Measurements from ENCODE around the gene APOC3.

Gene APOC3

DNA sequence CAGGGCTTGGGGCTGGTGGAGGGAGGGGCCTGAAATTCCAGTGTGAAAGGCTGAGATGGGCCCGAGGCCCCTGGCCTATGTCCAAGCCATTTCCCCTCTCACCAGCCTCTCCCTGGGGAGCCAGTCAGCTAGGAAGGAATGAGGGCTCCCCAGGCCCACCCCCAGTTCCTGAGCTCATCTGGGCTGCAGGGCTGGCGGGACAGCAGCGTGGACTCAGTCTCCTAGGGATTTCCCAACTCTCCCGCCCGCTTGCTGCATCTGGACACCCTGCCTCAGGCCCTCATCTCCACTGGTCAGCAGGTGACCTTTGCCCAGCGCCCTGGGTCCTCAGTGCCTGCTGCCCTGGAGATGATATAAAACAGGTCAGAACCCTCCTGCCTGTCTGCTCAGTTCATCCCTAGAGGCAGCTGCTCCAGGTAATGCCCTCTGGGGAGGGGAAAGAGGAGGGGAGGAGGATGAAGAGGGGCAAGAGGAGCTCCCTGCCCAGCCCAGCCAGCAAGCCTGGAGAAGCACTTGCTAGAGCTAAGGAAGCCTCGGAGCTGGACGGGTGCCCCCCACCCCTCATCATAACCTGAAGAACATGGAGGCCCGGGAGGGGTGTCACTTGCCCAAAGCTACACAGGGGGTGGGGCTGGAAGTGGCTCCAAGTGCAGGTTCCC, at the start of gene APOC3:
Gene APOC3 (plus strand): TSS at position 383 of the 659 bp plus-strand sequence. CDS start 676 bp downstream, outside the sequence.
- Histone ChIP-seq H3K4me3 (ENCODE audit: insufficient read length, low read depth) (no peak within 1 kb of the TSS), H3K27me3 (ENCODE audit: insufficient read depth, insufficient read length) (peaks cover 11% of the 10 kb centered on the region), H3K4me1 (ENCODE audit: insufficient read depth, insufficient read length) (peaks cover 15% of the 10 kb centered on the region), H3K36me3 (ENCODE audit: insufficient read depth, insufficient read length, low read length) (no peaks in the 10 kb centered on the region), H3K9me3 (ENCODE audit: insufficient read depth, low read length) (no peaks in the 10 kb centered on the region), H3K9ac (ENCODE audit: insufficient read length, low read depth) (no peak within 1 kb of the TSS)
- TF ChIP-seq ZNF274 (IDR thresholded peaks at IDR 0.05; ENCODE audit: low read depth, low read length) (no peak), SUZ12 (IDR thresholded peaks at IDR 0.05; ENCODE audit: extremely low read depth, insufficient read depth, insufficient read length) (no peak), YY1 (IDR thresholded peaks at IDR 0.05; ENCODE audit: insufficient read depth, insufficient read length) (no peak)
- no peak for DNase-seq (ENCODE audit: low read depth, low spot score)

DNA sequence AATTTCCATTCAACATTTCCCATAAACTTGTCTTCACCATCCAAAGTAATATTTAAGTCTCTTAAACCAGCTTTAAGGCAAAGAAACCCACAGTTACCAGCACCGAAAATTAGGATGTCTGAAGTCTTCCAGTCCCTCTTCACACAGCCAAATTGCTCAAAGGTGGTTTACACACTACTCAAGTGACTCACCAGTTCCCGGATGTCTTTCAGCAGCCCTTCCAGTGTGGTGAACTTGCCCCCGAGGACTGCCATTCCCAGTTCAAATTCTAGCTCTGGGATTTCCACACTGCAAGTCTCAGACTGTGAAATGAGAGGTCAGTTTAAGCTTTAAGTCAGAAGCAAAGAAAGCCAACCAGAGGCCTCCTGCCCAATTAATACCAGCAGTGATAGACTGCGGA, 47.0 kb upstream of the APOC3 start:
- Histone ChIP-seq H3K4me3 (ENCODE audit: insufficient read length, low read depth) (no peak overlapping the region), H3K27me3 (ENCODE audit: insufficient read depth, insufficient read length) (no peaks in the 10 kb centered on the region), H3K36me3 (ENCODE audit: insufficient read depth, insufficient read length, low read length) (peaks cover 82% of the 10 kb centered on the region), H3K4me1 (ENCODE audit: insufficient read depth, insufficient read length) (no peaks in the 10 kb centered on the region), H3K9ac (ENCODE audit: insufficient read length, low read depth) (no peak overlapping the region), H3K9me3 (ENCODE audit: insufficient read depth, low read length) (no peaks in the 10 kb centered on the region)
- DNase-seq (ENCODE audit: low read depth, low spot score), result no peak
- no peak for TF ChIP-seq SUZ12 (IDR thresholded peaks at IDR 0.05; ENCODE audit: extremely low read depth, insufficient read depth, insufficient read length)
- no peak for TF ChIP-seq ZNF274 (IDR thresholded peaks at IDR 0.05; ENCODE audit: low read depth, low read length)
- no peak for TF ChIP-seq YY1 (IDR thresholded peaks at IDR 0.05; ENCODE audit: insufficient read depth, insufficient read length)

DNA sequence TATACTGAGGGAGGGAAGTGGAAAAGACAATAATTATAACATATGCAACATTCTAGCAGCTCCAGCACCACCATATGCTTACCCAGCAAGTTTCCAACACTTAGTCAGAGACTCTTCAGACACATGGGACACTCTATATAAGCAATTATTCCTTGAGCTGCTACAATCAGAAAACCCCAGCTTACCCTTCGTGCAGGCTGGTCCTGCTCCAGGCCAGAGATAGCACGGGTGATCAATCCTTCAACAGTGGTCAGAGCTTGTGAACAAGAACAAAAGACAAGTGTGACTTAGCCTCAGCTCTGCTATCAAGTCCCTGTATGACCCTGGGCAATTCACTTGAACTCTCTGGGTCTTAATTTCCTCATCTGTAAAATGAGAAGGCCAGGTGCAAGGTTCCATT, 43.4 kb upstream of the APOC3 start:
- Histone ChIP-seq H3K9ac (ENCODE audit: insufficient read length, low read depth) (no peak overlapping the region), H3K36me3 (ENCODE audit: insufficient read depth, insufficient read length, low read length) (peaks cover 53% of the 10 kb centered on the region)

DNA sequence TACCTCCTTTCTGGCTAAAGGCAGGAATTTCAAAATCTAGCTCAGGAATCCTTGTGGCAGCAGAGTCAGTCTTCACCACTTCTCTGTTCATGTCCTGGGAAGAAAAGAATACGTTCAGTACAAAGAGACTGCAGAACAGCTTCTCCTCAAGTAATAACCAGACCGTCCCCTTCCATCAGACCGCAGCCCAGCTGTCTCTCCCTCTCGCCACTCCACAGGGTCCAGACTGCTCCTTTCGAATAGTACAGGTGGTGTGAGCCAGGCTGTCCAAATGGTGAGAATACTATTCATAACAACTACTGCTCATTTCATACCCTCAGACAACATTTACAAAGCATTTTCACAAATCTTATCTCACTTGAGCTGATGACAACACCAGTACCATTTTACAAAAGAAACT, 42.7 kb upstream of the APOC3 start:
- Histone ChIP-seq H3K9me3 (ENCODE audit: insufficient read depth, low read length) (no peaks in the 10 kb centered on the region), H3K4me1 (ENCODE audit: insufficient read depth, insufficient read length) (peaks cover 8% of the 10 kb centered on the region), H3K4me3 (ENCODE audit: insufficient read length, low read depth) (peak overlapping the region; percentile 74), H3K36me3 (ENCODE audit: insufficient read depth, insufficient read length, low read length) (peaks cover 51% of the 10 kb centered on the region), H3K27me3 (ENCODE audit: insufficient read depth, insufficient read length) (peaks cover 25% of the 10 kb centered on the region), H3K9ac (ENCODE audit: insufficient read length, low read depth) (peak overlapping the region; percentile 86)
- DNase-seq (ENCODE audit: low read depth, low spot score), result no peak
- no peak for TF ChIP-seq SUZ12 (IDR thresholded peaks at IDR 0.05; ENCODE audit: extremely low read depth, insufficient read depth, insufficient read length)
- no peak for TF ChIP-seq YY1 (IDR thresholded peaks at IDR 0.05; ENCODE audit: insufficient read depth, insufficient read length)
- no peak for TF ChIP-seq ZNF274 (IDR thresholded peaks at IDR 0.05; ENCODE audit: low read depth, low read length)

More for the DNA sequence above, 43.4 kb upstream of the APOC3 start:
- no peak for DNase-seq (ENCODE audit: low read depth, low spot score)
- Histone ChIP-seq H3K4me3 (ENCODE audit: insufficient read length, low read depth) (no peak overlapping the region), H3K4me1 (ENCODE audit: insufficient read depth, insufficient read length) (peaks cover 3% of the 10 kb centered on the region), H3K27me3 (ENCODE audit: insufficient read depth, insufficient read length) (peaks cover 25% of the 10 kb centered on the region), H3K9me3 (ENCODE audit: insufficient read depth, low read length) (no peaks in the 10 kb centered on the region)
- TF ChIP-seq ZNF274 (IDR thresholded peaks at IDR 0.05; ENCODE audit: low read depth, low read length) (no peak), SUZ12 (IDR thresholded peaks at IDR 0.05; ENCODE audit: extremely low read depth, insufficient read depth, insufficient read length) (no peak), YY1 (IDR thresholded peaks at IDR 0.05; ENCODE audit: insufficient read depth, insufficient read length) (no peak)

DNA sequence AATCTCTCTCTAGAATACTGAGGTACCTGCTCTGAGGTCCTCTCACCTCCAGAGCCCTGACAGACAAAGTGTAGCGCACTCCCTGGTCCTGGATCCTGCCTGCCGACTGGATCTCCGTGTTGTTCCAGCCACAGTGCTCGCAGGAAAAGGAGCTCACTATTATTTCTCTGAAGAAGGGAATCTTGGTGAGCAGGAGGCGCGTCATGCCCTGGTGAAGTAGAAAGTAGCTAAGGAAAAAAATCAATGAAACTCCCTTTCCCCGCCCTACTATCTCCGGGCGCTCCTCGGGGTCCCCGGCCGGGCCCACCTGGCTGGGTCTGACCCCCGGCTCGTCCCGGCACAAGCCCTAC, 42.3 kb upstream of the APOC3 start:
- TF ChIP-seq YY1 (IDR thresholded peaks at IDR 0.05; ENCODE audit: insufficient read depth, insufficient read length) (no peak), SUZ12 (IDR thresholded peaks at IDR 0.05; ENCODE audit: extremely low read depth, insufficient read depth, insufficient read length) (no peak), ZNF274 (IDR thresholded peaks at IDR 0.05; ENCODE audit: low read depth, low read length) (no peak)
- Histone ChIP-seq H3K4me3 (ENCODE audit: insufficient read length, low read depth) (peak overlapping the region; percentile 74), H3K9me3 (ENCODE audit: insufficient read depth, low read length) (no peaks in the 10 kb centered on the region), H3K27me3 (ENCODE audit: insufficient read depth, insufficient read length) (peaks cover 25% of the 10 kb centered on the region), H3K4me1 (ENCODE audit: insufficient read depth, insufficient read length) (peaks cover 8% of the 10 kb centered on the region), H3K9ac (ENCODE audit: insufficient read length, low read depth) (peak overlapping the region; percentile 86), H3K36me3 (ENCODE audit: insufficient read depth, insufficient read length, low read length) (peaks cover 47% of the 10 kb centered on the region)
- no peak for DNase-seq (ENCODE audit: low read depth, low spot score)

DNA sequence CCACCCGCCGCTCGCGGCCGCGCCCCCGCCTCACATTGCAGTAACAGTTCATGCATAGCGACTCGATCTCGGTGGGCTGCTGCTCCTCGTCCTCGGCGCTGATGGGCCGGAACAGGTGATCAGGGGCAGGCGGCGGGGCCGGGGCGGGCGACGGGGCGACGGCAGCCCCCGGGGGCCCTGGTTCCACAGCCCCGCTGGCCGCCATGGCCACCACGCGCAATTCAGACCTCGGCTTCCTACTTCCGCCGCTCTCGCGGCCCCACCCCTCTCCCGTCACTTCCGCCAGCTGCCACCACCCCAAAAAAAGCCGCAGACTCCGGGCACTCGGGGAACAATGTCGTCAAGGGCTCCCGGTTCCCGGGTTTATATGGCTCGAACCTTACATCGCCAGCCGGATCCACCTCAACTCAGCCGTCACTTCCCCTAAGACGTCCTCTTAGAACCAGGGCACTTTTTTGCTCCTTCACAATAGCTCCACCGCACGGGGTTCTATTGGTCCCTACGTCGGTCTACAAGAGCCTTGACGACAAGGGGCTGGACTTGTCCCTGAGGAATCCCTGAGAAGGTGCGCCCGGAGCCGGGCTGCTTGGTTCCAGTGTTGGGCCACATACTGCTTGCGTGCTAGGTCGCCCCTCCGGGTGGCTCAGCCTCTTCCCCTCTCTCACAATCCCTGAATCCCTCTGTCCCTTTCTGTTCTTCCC, 41.8 kb upstream of the APOC3 start, which contains the start of gene ZPR1:
Gene ZPR1 (minus strand): TSS at position 238 of the 701 bp plus-strand sequence. CDS start 33 bp downstream, at position 205.
- Histone ChIP-seq H3K27me3 (ENCODE audit: insufficient read depth, insufficient read length) (peaks cover 25% of the 10 kb centered on the region), H3K36me3 (ENCODE audit: insufficient read depth, insufficient read length, low read length) (peaks cover 42% of the 10 kb centered on the region), H3K4me3 (ENCODE audit: insufficient read length, low read depth) (peak within 1 kb of the TSS; percentile 74), H3K4me1 (ENCODE audit: insufficient read depth, insufficient read length) (peaks cover 8% of the 10 kb centered on the region), H3K9me3 (ENCODE audit: insufficient read depth, low read length) (no peaks in the 10 kb centered on the region), H3K9ac (ENCODE audit: insufficient read length, low read depth) (peak within 1 kb of the TSS; percentile 87)
- TF ChIP-seq ZNF274 (IDR thresholded peaks at IDR 0.05; ENCODE audit: low read depth, low read length), result no peak
- no peak for TF ChIP-seq SUZ12 (IDR thresholded peaks at IDR 0.05; ENCODE audit: extremely low read depth, insufficient read depth, insufficient read length)
- TF ChIP-seq YY1 (IDR thresholded peaks at IDR 0.05; ENCODE audit: insufficient read depth, insufficient read length), result no peak
- peak; percentile 27 for DNase-seq (ENCODE audit: low read depth, low spot score)

DNA sequence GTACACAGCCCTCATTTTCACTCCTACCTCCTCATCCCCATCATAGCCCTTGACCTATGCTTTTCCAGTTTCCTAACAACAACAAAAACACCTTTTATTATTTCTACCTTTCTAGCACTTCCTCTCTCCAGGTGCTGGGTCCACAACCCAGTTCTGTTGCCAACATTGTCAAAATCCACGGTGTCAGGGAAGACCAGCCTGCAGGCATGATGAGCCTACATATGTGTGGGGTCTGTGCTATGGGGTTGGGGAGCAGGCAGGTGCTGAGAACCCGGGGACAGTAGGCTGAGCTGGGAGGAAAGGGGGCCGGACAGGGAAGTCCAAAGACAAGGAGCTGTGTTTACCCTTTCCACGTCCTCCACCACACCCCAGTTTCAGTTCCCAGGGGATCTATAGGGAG, 41.2 kb upstream of the APOC3 start:
- no peak for DNase-seq (ENCODE audit: low read depth, low spot score)
- Histone ChIP-seq H3K9ac (ENCODE audit: insufficient read length, low read depth) (peak overlapping the region; percentile 87), H3K9me3 (ENCODE audit: insufficient read depth, low read length) (no peaks in the 10 kb centered on the region), H3K27me3 (ENCODE audit: insufficient read depth, insufficient read length) (peaks cover 25% of the 10 kb centered on the region), H3K36me3 (ENCODE audit: insufficient read depth, insufficient read length, low read length) (peaks cover 36% of the 10 kb centered on the region), H3K4me1 (ENCODE audit: insufficient read depth, insufficient read length) (peaks cover 8% of the 10 kb centered on the region), H3K4me3 (ENCODE audit: insufficient read length, low read depth) (peak overlapping the region; percentile 74)
- no peak for TF ChIP-seq SUZ12 (IDR thresholded peaks at IDR 0.05; ENCODE audit: extremely low read depth, insufficient read depth, insufficient read length)
- no peak for TF ChIP-seq ZNF274 (IDR thresholded peaks at IDR 0.05; ENCODE audit: low read depth, low read length)
- TF ChIP-seq YY1 (IDR thresholded peaks at IDR 0.05; ENCODE audit: insufficient read depth, insufficient read length), result no peak
